Measurements from ENCODE around the gene SDE2. TPM values are rescaled to one million over a fixed set of nuclear protein-coding genes. Genes with fewer than 3 reads are reported as not detected.
A peak's percentile ranks its signal among the peaks of the same experiment; 100 is the strongest.

The SDE2 gene
- total RNA-seq (16.1 and 21.1 TPM in 2 replicates), polyA plus RNA-seq (17.6 and 28.3 TPM in 2 replicates)

DNA sequence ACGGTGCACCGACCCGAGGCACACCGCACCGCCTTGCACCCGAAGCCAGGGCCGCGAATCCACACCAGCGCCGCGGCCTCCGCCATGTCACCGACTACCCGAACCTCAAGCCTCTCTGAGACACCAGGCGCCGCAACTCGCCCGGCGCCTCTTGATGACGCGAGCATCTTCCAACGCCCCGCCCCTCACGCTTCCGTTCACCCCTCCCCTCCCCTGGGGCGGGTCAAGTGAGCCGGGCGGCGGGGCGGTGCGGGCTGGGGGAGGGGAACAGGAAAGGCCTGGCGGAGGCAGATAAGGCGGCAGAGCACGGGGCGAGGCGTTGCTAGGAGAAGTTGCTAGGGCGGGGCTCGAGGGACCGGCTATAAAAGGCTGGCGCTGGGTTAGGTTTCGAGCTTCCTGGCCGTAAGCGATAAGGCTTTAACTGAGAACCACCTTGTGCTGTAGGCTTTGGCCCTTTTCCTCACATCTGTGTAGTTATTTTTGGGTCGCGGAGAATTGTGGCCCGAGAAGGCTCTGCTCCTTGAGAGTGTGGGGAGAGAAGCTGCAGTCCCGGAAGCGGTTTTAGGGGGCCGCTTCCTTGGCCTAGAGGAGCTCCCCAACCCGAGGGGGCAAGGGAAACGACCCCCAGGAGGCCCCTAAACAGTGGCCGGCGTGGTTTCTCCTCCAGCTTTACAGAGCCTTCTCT, at the start of gene SDE2:
Gene SDE2 (minus strand): TSS at position 117 of the 685 bp plus-strand sequence. CDS start 31 bp downstream, at position 86.
- H3K36me3 ChIP-seq = peaks cover 4% of the 10 kb centered on the region
- peak within 1 kb of the TSS; percentile 77 for H3K4me3 ChIP-seq
- H3K27ac ChIP-seq = peak within 1 kb of the TSS; percentile 95
- peak; percentile 100 for DNase-seq (ENCODE audit: low read depth in 1 of 2, low spot score in 1 of 2)
- TF ChIP-seq, protein P1, sequence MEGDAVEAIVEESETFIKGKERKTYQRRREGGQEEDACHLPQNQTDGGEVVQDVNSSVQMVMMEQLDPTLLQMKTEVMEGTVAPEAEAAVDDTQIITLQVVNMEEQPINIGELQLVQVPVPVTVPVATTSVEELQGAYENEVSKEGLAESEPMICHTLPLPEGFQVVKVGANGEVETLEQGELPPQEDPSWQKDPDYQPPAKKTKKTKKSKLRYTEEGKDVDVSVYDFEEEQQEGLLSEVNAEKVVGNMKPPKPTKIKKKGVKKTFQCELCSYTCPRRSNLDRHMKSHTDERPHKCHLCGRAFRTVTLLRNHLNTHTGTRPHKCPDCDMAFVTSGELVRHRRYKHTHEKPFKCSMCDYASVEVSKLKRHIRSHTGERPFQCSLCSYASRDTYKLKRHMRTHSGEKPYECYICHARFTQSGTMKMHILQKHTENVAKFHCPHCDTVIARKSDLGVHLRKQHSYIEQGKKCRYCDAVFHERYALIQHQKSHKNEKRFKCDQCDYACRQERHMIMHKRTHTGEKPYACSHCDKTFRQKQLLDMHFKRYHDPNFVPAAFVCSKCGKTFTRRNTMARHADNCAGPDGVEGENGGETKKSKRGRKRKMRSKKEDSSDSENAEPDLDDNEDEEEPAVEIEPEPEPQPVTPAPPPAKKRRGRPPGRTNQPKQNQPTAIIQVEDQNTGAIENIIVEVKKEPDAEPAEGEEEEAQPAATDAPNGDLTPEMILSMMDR (IDR thresholded peaks at IDR 0.05; ENCODE audit: low read depth, low read length) = no peak
- peaks cover 29% of the 10 kb centered on the region for H3K4me1 ChIP-seq (ENCODE audit: low read depth)
- H3K9me3 ChIP-seq (ENCODE audit: low read depth) = no peaks in the 10 kb centered on the region
- H3K27me3 ChIP-seq = no peaks in the 10 kb centered on the region

DNA sequence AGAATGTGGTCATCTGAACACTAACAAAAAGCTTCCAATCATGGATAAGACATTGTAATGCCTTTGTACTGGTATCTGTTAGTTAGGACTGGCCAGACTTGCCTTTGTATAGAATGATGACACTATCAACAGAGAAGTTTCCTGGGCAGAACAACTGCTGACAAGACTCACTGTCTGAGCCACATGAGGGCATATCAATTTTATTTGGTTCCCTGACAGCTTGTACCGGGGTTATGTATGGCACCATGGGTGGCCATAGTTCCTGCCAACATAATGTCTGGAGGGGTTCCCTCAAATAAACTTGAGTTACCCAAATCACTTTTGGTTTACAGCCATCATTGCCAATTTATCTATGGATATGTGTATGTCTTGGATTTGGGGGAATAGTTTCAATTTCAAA, 49.7 kb upstream of the SDE2 start:
- H3K4me1 ChIP-seq (ENCODE audit: low read depth) = no peaks in the 10 kb centered on the region
- DNase-seq (ENCODE audit: low read depth in 1 of 2, low spot score in 1 of 2) = no peak
- TF ChIP-seq, protein P1 (IDR thresholded peaks at IDR 0.05; ENCODE audit: low read depth, low read length) = no peak
- no peak overlapping the region for H3K27ac ChIP-seq
- H3K4me3 ChIP-seq = no peak overlapping the region
- no peaks in the 10 kb centered on the region for H3K9me3 ChIP-seq (ENCODE audit: low read depth)
- no peaks in the 10 kb centered on the region for H3K36me3 ChIP-seq
- H3K27me3 ChIP-seq = no peaks in the 10 kb centered on the region

DNA sequence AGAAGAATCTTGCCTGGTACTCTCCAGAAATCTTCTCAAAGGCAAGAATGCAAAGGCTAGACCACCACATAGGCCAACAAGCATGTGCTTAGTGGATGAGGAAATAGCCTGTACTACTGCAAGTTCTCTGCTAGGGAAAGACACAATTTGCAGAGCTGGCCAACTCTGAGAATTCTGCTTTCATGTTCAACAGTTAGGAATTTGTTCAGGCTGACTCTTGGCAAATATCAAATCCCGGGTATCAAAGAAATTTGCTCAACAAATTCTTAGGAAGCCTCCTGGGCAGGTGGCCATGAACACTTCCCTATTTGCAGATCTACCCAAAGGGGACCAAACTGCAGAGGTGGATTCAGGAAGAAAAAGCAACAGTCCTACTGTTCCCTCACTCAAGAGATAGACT, 48.4 kb upstream of the SDE2 start:
- Histone ChIP-seq H3K4me3 (no peak overlapping the region), H3K9me3 (ENCODE audit: low read depth) (no peaks in the 10 kb centered on the region), H3K27me3 (no peaks in the 10 kb centered on the region), H3K4me1 (ENCODE audit: low read depth) (no peaks in the 10 kb centered on the region), H3K27ac (no peak overlapping the region), H3K36me3 (no peaks in the 10 kb centered on the region)
- TF ChIP-seq, protein P1 (IDR thresholded peaks at IDR 0.05; ENCODE audit: low read depth, low read length) = no peak
- DNase-seq (ENCODE audit: low read depth in 1 of 2, low spot score in 1 of 2) = peak in 1 of 2 donors; percentile 78

DNA sequence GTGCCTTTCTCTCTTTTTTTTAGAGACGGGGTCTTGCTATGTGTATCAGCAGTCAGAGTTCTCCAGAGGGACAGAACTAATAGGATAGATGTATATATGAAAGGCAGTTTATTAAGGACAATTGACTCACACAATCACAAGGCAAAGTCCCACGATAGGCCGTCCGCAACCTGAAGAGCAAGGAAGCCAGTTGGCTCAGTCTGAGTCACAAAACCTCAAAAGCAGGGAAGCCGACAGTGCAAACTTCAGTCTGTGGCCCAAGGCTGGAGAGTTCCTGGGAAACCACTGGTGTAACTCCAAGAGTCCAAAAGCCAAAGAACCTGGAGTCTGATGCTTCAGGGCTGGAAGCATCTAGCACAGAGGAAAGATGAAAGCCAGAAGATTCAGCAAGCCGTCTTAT, 47.1 kb upstream of the SDE2 start:
- no peak overlapping the region for H3K4me3 ChIP-seq
- TF ChIP-seq, protein P1 (IDR thresholded peaks at IDR 0.05; ENCODE audit: low read depth, low read length) = no peak
- no peaks in the 10 kb centered on the region for H3K9me3 ChIP-seq (ENCODE audit: low read depth)
- no peaks in the 10 kb centered on the region for H3K27me3 ChIP-seq
- DNase-seq (ENCODE audit: low read depth in 1 of 2, low spot score in 1 of 2) = peak in 1 of 2 donors; percentile 62
- H3K27ac ChIP-seq = no peak overlapping the region
- no peaks in the 10 kb centered on the region for H3K36me3 ChIP-seq
- no peaks in the 10 kb centered on the region for H3K4me1 ChIP-seq (ENCODE audit: low read depth)

DNA sequence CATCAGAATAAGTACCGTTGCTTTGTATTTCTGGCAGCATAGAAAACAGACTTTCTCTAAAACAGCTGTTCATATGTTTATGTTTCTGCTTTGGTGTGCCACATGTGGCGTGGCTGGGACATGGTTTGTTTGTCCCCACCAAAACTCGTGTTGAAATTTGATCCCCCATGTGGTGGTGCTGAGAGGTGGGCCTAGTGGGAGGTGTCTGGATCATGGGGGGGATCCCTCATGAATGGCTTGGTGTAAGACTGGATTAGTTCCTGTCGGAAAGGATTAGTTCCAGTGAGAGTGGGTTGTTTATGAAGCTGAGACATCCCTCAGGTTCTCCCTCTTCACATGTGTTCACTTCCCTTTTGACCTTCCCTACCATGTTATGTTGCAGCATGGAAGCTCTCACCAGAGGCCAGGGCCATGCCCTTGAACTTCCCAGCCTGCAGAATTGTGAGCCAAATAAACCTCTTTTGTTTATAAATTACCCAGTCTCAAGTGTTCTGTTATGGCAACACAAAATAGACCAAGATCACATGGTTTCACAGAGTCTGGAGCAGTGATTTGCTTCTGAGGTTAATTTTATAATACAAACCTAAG, 45.5 kb upstream of the SDE2 start:
- H3K9me3 ChIP-seq (ENCODE audit: low read depth) = no peaks in the 10 kb centered on the region
- no peak overlapping the region for H3K4me3 ChIP-seq
- TF ChIP-seq, protein P1 (IDR thresholded peaks at IDR 0.05; ENCODE audit: low read depth, low read length) = no peak
- no peaks in the 10 kb centered on the region for H3K27me3 ChIP-seq
- no peak overlapping the region for H3K27ac ChIP-seq
- no peaks in the 10 kb centered on the region for H3K4me1 ChIP-seq (ENCODE audit: low read depth)
- no peaks in the 10 kb centered on the region for H3K36me3 ChIP-seq
- no peak for DNase-seq (ENCODE audit: low read depth in 1 of 2, low spot score in 1 of 2)

Measured in cardiac muscle cell (in vitro differentiated cells and primary cell).